Brain microvascular endothelial cell (primary cell): ENCODE results near the gene POR.
A peak's percentile ranks its signal among the peaks of the same experiment; 100 is the strongest.

Source experiments
- DNase-seq: peaks from one replicate; pipeline ENCODE4 v3.0.0-alpha.2; 2020
- H3K27ac ChIP-seq: fragments of 250-450 bp; sonication (Bioruptor Pico); 2 replicates; pipeline ENCODE4 v1.5.1; 2020; ENCODE audit warnings: mild to moderate bottlenecking, moderate library complexity
- H3K27me3 ChIP-seq: fragments of 250-450 bp; sonication (Bioruptor Pico); replicated peaks from 2 replicates; pipeline ENCODE4 v1.5.1; 2020; ENCODE audit warnings: mild to moderate bottlenecking
- H3K36me3 ChIP-seq: fragments of 250-450 bp; sonication (Bioruptor Pico); replicated peaks from 2 replicates; pipeline ENCODE4 v1.5.1; 2020; ENCODE audit warnings: mild to moderate bottlenecking
- H3K4me3 ChIP-seq: 2 replicates; pipeline ENCODE4 v1.5.1; 2011; ENCODE audit warnings: low read depth, mild to moderate bottlenecking, control low read depth, low read length, moderate library complexity
- in situ Hi-C: cut with HindIII; loops from 2 replicates; pipeline ENCODE4 v1.10.0; 2017; ENCODE audit warnings: low sequenced_read_pairs, low pct_ligation_motif_present
- TF ChIP-seq, protein P1 (sequence below): IDR thresholded peaks from 2 replicates; pipeline ENCODE4 v1.5.1; 2011; ENCODE audit warnings: low read depth, mild to moderate bottlenecking, moderate library complexity, low read length, control low read depth, inconsistent platforms; ENCODE audit errors: missing control alignments

POR gene

DNA sequence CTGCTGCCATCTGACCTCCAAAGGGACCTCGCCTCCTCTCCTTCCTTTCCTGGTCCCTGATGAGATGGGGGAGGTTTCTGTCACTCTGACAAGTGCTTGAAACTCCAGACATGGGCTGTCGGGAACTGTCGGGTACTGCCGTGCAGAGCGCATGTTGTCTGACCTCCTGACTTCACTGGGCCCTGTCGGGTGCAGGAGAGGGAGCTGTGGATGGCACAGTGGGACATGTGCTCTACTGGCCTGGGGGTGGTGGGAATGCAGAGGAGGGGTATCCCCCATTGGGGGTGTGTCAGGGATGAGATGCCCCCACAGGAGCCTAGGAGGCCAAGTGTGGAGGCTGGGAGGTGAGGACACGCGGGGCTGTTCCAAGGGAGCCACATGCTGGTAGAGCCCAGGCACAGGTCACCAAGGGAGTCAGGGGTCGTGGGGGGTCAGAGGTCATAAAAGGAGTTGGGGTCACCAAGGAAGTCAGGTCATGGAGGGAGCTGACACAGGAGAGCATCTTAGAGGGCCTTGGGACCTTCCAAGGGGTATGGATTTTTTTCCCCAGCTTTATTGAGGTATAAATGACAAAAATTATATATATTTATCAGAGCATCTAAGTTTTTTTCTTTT lies 48.5 kb downstream of the POR start:
- no peaks in the 10 kb centered on the region for H3K36me3 ChIP-seq
- TF ChIP-seq, protein P1, sequence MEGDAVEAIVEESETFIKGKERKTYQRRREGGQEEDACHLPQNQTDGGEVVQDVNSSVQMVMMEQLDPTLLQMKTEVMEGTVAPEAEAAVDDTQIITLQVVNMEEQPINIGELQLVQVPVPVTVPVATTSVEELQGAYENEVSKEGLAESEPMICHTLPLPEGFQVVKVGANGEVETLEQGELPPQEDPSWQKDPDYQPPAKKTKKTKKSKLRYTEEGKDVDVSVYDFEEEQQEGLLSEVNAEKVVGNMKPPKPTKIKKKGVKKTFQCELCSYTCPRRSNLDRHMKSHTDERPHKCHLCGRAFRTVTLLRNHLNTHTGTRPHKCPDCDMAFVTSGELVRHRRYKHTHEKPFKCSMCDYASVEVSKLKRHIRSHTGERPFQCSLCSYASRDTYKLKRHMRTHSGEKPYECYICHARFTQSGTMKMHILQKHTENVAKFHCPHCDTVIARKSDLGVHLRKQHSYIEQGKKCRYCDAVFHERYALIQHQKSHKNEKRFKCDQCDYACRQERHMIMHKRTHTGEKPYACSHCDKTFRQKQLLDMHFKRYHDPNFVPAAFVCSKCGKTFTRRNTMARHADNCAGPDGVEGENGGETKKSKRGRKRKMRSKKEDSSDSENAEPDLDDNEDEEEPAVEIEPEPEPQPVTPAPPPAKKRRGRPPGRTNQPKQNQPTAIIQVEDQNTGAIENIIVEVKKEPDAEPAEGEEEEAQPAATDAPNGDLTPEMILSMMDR, result no peak
- DNase-seq, result no peak
- no peaks in the 10 kb centered on the region for H3K27me3 ChIP-seq
- in situ Hi-C loops, result no loop called here
- peak overlapping the region; percentile 66 for H3K27ac ChIP-seq
- H3K4me3 ChIP-seq, result no peak overlapping the region

DNA sequence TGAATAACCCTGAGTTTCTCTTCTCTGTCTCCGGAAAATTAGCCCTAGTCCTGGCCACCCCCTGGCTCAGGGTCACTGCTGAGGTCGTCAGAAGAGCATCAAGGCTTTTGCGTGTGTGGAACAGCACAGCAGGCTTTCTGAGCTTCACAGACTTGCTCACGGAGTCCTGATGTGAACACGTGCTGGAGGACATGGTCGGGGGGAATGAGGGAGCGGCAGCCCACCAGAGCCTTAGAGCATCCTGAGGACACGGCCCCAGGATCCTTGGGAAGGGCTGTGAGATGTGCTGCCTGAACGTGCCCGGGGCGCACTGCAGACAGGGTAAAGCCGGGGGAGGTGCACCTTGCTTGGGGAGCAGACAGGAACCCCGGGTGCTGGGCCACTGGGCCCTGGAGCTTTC lies 50.7 kb downstream of the POR start:
- DNase-seq, result no peak
- in situ Hi-C loops, result no loop called here
- no peak overlapping the region for H3K4me3 ChIP-seq
- no peak overlapping the region for H3K27ac ChIP-seq
- no peaks in the 10 kb centered on the region for H3K36me3 ChIP-seq
- TF ChIP-seq, protein P1, result no peak
- H3K27me3 ChIP-seq, result no peaks in the 10 kb centered on the region

DNA sequence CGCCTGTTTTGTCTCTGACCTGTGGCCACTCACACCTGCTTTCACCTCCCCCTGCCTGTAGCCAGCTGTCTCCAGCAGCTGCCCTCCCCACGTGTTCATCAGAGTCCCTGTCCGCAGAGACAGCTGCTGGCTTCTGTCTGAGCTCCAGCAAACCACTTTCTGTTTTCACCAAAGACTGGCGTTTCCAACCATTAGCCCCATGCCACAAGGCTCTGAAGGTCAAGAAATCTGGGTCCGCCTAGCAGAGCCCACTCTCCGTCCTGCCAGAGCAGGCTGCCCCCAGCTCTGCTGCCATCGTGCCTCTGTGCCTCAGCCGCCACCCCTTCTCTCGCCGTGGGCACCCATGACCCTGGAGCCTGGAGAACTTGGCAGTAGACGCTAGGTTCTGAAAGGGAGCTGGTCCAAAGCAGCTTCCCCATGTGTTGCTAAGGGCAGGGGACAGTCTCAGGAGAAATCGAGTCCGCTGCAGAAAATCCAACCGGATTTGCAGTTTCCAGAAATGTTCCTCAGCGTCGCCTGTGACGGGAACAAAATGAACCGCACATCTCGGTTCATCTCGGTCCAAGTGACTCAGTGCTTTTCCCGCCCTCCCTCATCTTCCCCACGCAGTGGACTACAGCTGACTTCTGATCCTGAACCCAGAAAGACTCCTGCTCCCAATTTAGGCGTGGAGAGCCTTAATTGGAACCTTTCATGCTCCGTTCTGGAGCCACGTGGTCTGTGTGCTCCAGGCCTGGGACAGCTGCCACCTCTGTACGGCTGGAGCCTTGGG lies 51.4 kb downstream of the POR start:
- Histone ChIP-seq H3K27ac (no peak overlapping the region), H3K36me3 (no peaks in the 10 kb centered on the region), H3K4me3 (no peak overlapping the region), H3K27me3 (no peaks in the 10 kb centered on the region)
- in situ Hi-C loops, result no loop called here
- no peak for DNase-seq
- TF ChIP-seq, protein P1, result no peak

DNA sequence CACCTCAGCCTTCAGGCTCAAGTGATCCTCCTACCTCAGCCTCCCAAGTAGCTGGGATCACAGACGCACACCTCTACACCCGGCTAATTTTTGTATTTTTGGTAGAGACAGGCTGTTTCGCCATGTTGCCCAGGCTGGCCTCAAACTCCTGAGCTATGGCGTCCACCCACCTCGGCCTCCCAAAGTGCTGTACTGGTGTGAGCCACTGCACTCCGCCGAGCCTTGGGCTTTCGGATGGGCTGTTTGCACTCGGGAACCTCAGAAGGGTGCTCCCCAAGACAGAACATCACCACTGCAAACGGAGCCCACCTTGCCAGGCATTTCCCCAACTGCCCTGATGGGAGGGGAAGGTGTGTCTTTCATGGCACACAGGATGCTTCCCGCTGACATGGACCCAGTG lies 52.1 kb downstream of the POR start:
- in situ Hi-C loops, result no loop called here
- Histone ChIP-seq H3K27me3 (no peaks in the 10 kb centered on the region), H3K4me3 (no peak overlapping the region), H3K27ac (no peak overlapping the region), H3K36me3 (peaks cover under 1% of the 10 kb centered on the region)
- no peak for DNase-seq
- TF ChIP-seq, protein P1, result no peak

DNA sequence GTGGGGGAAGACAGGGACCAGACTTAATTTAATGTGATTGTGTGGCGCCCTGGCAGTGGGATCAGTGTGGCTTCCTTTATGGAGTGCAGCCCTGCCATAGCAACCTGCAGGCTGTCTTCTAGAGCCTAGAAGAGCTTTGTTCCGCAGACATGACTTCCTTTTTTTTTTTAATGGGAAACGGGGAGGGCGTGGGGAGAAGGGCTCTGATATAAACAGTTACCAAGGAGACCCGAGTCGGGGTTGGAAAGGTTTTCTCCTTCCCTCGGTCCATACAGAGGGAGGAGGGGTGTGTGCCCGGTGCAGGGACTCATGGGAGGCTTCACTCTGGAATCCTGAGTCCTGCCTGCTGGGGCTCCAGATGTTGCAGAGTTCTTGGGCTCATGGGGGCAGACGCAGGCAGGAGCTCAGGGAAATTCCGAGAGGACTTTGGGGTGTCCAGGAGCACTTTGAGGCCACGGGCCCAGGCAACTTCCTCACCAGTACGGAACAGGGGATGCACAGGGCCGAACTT lies 52.6 kb downstream of the POR start:
- peaks cover 6% of the 10 kb centered on the region for H3K36me3 ChIP-seq
- no peak overlapping the region for H3K27ac ChIP-seq
- H3K4me3 ChIP-seq, result no peak overlapping the region
- TF ChIP-seq, protein P1, result no peak
- DNase-seq, result no peak
- in situ Hi-C loops, result no loop called here
- H3K27me3 ChIP-seq, result no peaks in the 10 kb centered on the region

DNA sequence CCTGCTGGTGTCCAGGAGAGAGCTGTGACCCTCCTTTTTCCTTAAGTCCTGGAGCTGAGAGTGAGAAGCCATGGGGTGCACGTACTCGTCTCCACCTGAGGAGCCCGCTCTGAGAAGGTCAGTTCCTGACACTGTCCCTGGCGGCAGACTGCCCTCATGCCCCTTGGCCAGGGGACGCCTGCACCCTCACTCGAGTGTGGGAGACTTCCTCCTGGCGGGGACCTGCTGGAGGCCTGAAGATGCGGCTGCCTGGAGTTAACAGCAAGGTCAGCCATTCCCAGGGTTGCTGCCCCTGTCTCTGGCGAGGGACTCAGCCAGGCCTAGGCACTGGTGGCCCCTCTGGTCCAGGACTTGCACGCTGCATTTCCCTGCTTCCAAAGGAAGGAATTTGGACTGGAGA lies 53.1 kb downstream of the POR start:
- Histone ChIP-seq H3K27me3 (no peaks in the 10 kb centered on the region), H3K36me3 (peaks cover 6% of the 10 kb centered on the region), H3K27ac (no peak overlapping the region), H3K4me3 (no peak overlapping the region)
- DNase-seq, result no peak
- TF ChIP-seq, protein P1, result no peak
- in situ Hi-C loops, result no loop called here
